ENCODE measurements around the gene OPN1LW. TPM values are rescaled to one million over a fixed set of nuclear protein-coding genes. Genes with fewer than 3 reads are reported as not detected.
"Not testable (repeated sequence)": the region's sequence is repeated elsewhere in the genome, so short reads cannot be mapped to it uniquely, and the experiment has no call there.

Gene OPN1LW
- total RNA-seq, 1 experiment from 2014 or later: not detected

DNA sequence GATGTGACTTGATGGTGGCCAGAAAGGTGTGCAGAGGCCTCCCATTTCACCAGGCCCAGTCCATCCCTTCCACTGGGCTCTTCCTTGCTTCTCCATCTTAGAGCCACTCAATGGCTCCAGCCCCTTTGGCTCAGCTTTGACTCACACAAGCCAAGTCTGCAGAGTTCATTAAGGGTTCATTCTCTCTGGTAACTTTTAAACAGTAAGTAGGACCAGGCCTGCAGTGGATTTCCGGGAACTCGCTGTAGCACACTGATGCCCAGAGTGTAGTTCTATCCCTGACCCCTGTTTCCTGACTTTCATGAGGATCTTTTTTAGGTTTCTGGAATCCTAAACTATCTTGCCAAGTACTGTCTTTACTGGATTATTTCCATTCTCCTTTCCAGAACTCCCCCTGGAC, 50.3 kb downstream of the OPN1LW start:
- H3K9me3 Mint-ChIP-seq; H3K79me2 ChIP-seq (ENCODE audit: insufficient read depth, low read length); H3K18ac ChIP-seq (ENCODE audit: insufficient read length, low read depth, low read length); H2BK120ac ChIP-seq (ENCODE audit: low read depth, low read length, poor library complexity, severe bottlenecking); H2BK12ac ChIP-seq (ENCODE audit: insufficient read length, low read depth, low read length); H3K79me1 ChIP-seq (ENCODE audit: insufficient read depth, low read depth, low read length, poor library complexity, severe bottlenecking); H4K91ac ChIP-seq (ENCODE audit: insufficient read length, low read depth, low read length); H2AFZ ChIP-seq (ENCODE audit: low read length); H4K5ac ChIP-seq (ENCODE audit: insufficient read length, low read depth, low read length); H3K56ac ChIP-seq (ENCODE audit: insufficient read length, low read depth, low read length); H3K9me3 ChIP-seq (ENCODE audit: control insufficient read depth, low read depth, low read length); H3K4me2 ChIP-seq (ENCODE audit: insufficient read depth, insufficient read length, low read length); H2AK5ac ChIP-seq (ENCODE audit: insufficient read length, low read length); H3K27me3 ChIP-seq (ENCODE audit: insufficient read depth, low read length); H4K8ac ChIP-seq (replicated peaks; ENCODE audit: insufficient read length, low read depth, low read length); H3K27me3 Mint-ChIP-seq (ENCODE audit: low read depth); H3K9ac ChIP-seq (ENCODE audit: extremely low read depth, insufficient read length, low read length); H2BK5ac ChIP-seq (ENCODE audit: insufficient read length, low read length); H3K4me1 ChIP-seq (ENCODE audit: insufficient read depth, low read length); H3K23me2 ChIP-seq (ENCODE audit: insufficient read length, low read depth, low read length, poor library complexity, severe bottlenecking); DNase-seq; H3K4ac ChIP-seq (ENCODE audit: low read depth, low read length); H3K27ac Mint-ChIP-seq; H3K23ac ChIP-seq (ENCODE audit: insufficient read length, low read depth, low read length); H4K20me1 ChIP-seq (ENCODE audit: control insufficient read depth, insufficient read depth, insufficient read length); H2BK15ac ChIP-seq (ENCODE audit: low read depth, low read length); H3K27ac ChIP-seq (ENCODE audit: insufficient read length, low read depth, low read length); H3K14ac ChIP-seq (ENCODE audit: insufficient read depth, low read length); H3T11ph ChIP-seq (ENCODE audit: low read length); H3K36me3 Mint-ChIP-seq (ENCODE audit: insufficient read depth in 1 of 3, low read depth in 3 of 3); H2BK20ac ChIP-seq (ENCODE audit: low read depth, low read length, poor library complexity, severe bottlenecking); H3K4me1 Mint-ChIP-seq; H3K4me3 Mint-ChIP-seq: not testable (repeated sequence)
- no CpG with 5 or more reads among the region's 2 CpGs for WGBS (ENCODE audit: extremely low coverage, insufficient read length, low lambda C conversion rate)

GRCh38 chrX:154196466-154196865, 52.4 kb downstream of the OPN1LW start:
- H4K91ac ChIP-seq (ENCODE audit: insufficient read length, low read depth, low read length); H3K9me3 Mint-ChIP-seq: not testable (repeated sequence)

More at GRCh38 chrX:154196466-154196865, 52.4 kb downstream of the OPN1LW start:
- not testable (repeated sequence) for H2BK15ac ChIP-seq (ENCODE audit: low read depth, low read length); H3K4me1 Mint-ChIP-seq; H4K20me1 ChIP-seq (ENCODE audit: control insufficient read depth, insufficient read depth, insufficient read length); H3K9ac ChIP-seq (ENCODE audit: extremely low read depth, insufficient read length, low read length); H3K36me3 Mint-ChIP-seq (ENCODE audit: insufficient read depth in 1 of 3, low read depth in 3 of 3); H2AK5ac ChIP-seq (ENCODE audit: insufficient read length, low read length); H3K4me3 Mint-ChIP-seq; H3K9me3 ChIP-seq (ENCODE audit: control insufficient read depth, low read depth, low read length); H3K79me2 ChIP-seq (ENCODE audit: insufficient read depth, low read length); H3K14ac ChIP-seq (ENCODE audit: insufficient read depth, low read length); H3K4ac ChIP-seq (ENCODE audit: low read depth, low read length); DNase-seq; H3K18ac ChIP-seq (ENCODE audit: insufficient read length, low read depth, low read length); H2BK120ac ChIP-seq (ENCODE audit: low read depth, low read length, poor library complexity, severe bottlenecking); H2BK12ac ChIP-seq (ENCODE audit: insufficient read length, low read depth, low read length); H2BK5ac ChIP-seq (ENCODE audit: insufficient read length, low read length); H2AFZ ChIP-seq (ENCODE audit: low read length); H3K27ac ChIP-seq (ENCODE audit: insufficient read length, low read depth, low read length); H3K4me2 ChIP-seq (ENCODE audit: insufficient read depth, insufficient read length, low read length); H3K27me3 ChIP-seq (ENCODE audit: insufficient read depth, low read length); H3K79me1 ChIP-seq (ENCODE audit: insufficient read depth, low read depth, low read length, poor library complexity, severe bottlenecking); H2BK20ac ChIP-seq (ENCODE audit: low read depth, low read length, poor library complexity, severe bottlenecking); H3K27ac Mint-ChIP-seq; H3K56ac ChIP-seq (ENCODE audit: insufficient read length, low read depth, low read length); H3K23me2 ChIP-seq (ENCODE audit: insufficient read length, low read depth, low read length, poor library complexity, severe bottlenecking); H4K8ac ChIP-seq (replicated peaks; ENCODE audit: insufficient read length, low read depth, low read length); H4K5ac ChIP-seq (ENCODE audit: insufficient read length, low read depth, low read length); H3K27me3 Mint-ChIP-seq (ENCODE audit: low read depth); H3K4me1 ChIP-seq (ENCODE audit: insufficient read depth, low read length); H3K23ac ChIP-seq (ENCODE audit: insufficient read length, low read depth, low read length); H3T11ph ChIP-seq (ENCODE audit: low read length)
- no CpG with 5 or more reads among the region's 15 CpGs for WGBS (ENCODE audit: extremely low coverage, insufficient read length, low lambda C conversion rate)

Other genes starting within 250 kb of the OPN1LW start
- gene AVPR2, start 239.6 kb upstream of the OPN1LW start, total RNA-seq (2021): not detected in 2 replicates
- gene ARHGAP4, start 218.0 kb upstream of the OPN1LW start, total RNA-seq (2021): 37.8 and 40.6 TPM in 2 replicates
- gene NAA10, start 209.2 kb upstream of the OPN1LW start, total RNA-seq (2021): 101 and 103 TPM in 2 replicates
- gene RENBP, start 199.6 kb upstream of the OPN1LW start, total RNA-seq (2021): 7.1 and 8.4 TPM in 2 replicates
- 137 and 144 TPM in 2 replicates for gene HCFC1, start 172.4 kb upstream of the OPN1LW start, total RNA-seq (2021)
- gene TMEM187, start 171.5 kb upstream of the OPN1LW start, total RNA-seq (2021): 1.9 and 2.7 TPM in 2 replicates
- gene IRAK1, start 124.3 kb upstream of the OPN1LW start, total RNA-seq (2021): 85.3 and 98.4 TPM in 2 replicates
- gene MECP2, start 46.5 kb upstream of the OPN1LW start, total RNA-seq (2021): 30.4 and 32.2 TPM in 2 replicates
- gene OPN1MW, start 38.4 kb downstream of the OPN1LW start, total RNA-seq (2021): not detected in 2 replicates
- not detected in 2 replicates for gene OPN1MW2, start 75.5 kb downstream of the OPN1LW start, total RNA-seq (2021)
- not detected in 2 replicates for gene OPN1MW3, start 113.3 kb downstream of the OPN1LW start, total RNA-seq (2021)
- gene TEX28, start 150.9 kb downstream of the OPN1LW start, total RNA-seq (2021): not detected in 2 replicates
- gene TKTL1, start 151.6 kb downstream of the OPN1LW start, total RNA-seq (2021): not detected in 2 replicates
- gene FLNA, start 230.4 kb downstream of the OPN1LW start, total RNA-seq (2021): 946 and 957 TPM in 2 replicates
- gene EMD, start 235.1 kb downstream of the OPN1LW start, total RNA-seq (2021): 113 and 115 TPM in 2 replicates